ENCODE measurements around the gene PCDHGA4.

DNA sequence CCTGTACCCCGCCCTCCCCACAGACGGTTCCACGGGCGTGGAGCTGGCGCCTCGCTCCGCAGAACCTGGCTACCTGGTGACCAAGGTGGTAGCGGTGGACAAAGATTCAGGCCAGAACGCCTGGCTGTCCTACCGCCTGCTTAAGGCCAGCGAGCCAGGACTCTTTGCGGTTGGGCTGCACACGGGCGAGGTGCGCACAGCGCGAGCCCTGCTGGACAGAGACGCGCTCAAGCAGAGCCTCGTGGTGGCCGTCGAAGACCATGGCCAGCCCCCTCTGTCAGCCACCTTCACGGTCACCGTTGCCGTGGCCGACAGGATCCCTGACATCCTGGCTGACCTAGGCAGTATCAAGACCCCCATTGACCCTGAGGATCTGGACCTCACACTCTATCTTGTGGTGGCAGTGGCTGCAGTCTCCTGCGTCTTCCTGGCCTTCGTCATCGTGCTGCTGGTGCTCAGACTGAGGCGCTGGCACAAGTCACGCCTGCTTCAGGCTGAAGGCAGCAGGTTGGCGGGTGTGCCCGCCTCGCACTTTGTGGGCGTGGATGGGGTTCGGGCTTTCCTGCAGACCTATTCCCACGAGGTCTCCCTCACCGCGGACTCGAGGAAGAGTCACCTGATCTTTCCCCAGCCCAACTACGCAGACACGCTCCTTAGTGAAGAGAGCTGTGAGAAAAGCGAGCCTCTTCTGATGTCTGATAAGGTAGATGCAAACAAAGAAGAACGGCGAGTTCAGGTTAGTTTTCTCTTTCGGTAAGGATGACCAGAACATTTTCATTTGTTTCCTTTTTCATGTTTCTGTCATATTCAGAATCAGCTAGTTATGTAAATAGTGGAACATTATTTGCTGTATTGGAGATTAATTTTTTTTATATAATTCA is 11.4 kb downstream of the PCDHGA4 start:
- TF ChIP-seq, protein P1, sequence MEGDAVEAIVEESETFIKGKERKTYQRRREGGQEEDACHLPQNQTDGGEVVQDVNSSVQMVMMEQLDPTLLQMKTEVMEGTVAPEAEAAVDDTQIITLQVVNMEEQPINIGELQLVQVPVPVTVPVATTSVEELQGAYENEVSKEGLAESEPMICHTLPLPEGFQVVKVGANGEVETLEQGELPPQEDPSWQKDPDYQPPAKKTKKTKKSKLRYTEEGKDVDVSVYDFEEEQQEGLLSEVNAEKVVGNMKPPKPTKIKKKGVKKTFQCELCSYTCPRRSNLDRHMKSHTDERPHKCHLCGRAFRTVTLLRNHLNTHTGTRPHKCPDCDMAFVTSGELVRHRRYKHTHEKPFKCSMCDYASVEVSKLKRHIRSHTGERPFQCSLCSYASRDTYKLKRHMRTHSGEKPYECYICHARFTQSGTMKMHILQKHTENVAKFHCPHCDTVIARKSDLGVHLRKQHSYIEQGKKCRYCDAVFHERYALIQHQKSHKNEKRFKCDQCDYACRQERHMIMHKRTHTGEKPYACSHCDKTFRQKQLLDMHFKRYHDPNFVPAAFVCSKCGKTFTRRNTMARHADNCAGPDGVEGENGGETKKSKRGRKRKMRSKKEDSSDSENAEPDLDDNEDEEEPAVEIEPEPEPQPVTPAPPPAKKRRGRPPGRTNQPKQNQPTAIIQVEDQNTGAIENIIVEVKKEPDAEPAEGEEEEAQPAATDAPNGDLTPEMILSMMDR (IDR thresholded peaks at IDR 0.05), result no peak
- TF ChIP-seq MAFK (IDR thresholded peaks at IDR 0.05; ENCODE audit: partially characterized antibody), result no peak
- TF ChIP-seq, protein P2, sequence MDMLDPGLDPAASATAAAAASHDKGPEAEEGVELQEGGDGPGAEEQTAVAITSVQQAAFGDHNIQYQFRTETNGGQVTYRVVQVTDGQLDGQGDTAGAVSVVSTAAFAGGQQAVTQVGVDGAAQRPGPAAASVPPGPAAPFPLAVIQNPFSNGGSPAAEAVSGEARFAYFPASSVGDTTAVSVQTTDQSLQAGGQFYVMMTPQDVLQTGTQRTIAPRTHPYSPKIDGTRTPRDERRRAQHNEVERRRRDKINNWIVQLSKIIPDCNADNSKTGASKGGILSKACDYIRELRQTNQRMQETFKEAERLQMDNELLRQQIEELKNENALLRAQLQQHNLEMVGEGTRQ (IDR thresholded peaks at IDR 0.05), result no peak
- no peak for TF ChIP-seq POLR2A (IDR thresholded peaks at IDR 0.05; ENCODE audit: low read length)
- no peak for TF ChIP-seq POLR2AphosphoS2 (conservative IDR thresholded peaks at IDR 0.05; ENCODE audit: low read length)
- TF ChIP-seq PHF8 (IDR thresholded peaks at IDR 0.05; ENCODE audit: borderline replicate concordance, low read depth), result no peak
- no peak for TF ChIP-seq CBX8 (IDR thresholded peaks at IDR 0.05)
- TF ChIP-seq, protein P3, sequence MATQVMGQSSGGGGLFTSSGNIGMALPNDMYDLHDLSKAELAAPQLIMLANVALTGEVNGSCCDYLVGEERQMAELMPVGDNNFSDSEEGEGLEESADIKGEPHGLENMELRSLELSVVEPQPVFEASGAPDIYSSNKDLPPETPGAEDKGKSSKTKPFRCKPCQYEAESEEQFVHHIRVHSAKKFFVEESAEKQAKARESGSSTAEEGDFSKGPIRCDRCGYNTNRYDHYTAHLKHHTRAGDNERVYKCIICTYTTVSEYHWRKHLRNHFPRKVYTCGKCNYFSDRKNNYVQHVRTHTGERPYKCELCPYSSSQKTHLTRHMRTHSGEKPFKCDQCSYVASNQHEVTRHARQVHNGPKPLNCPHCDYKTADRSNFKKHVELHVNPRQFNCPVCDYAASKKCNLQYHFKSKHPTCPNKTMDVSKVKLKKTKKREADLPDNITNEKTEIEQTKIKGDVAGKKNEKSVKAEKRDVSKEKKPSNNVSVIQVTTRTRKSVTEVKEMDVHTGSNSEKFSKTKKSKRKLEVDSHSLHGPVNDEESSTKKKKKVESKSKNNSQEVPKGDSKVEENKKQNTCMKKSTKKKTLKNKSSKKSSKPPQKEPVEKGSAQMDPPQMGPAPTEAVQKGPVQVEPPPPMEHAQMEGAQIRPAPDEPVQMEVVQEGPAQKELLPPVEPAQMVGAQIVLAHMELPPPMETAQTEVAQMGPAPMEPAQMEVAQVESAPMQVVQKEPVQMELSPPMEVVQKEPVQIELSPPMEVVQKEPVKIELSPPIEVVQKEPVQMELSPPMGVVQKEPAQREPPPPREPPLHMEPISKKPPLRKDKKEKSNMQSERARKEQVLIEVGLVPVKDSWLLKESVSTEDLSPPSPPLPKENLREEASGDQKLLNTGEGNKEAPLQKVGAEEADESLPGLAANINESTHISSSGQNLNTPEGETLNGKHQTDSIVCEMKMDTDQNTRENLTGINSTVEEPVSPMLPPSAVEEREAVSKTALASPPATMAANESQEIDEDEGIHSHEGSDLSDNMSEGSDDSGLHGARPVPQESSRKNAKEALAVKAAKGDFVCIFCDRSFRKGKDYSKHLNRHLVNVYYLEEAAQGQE (IDR thresholded peaks at IDR 0.05), result no peak
- no peak for TF ChIP-seq NR3C1 (IDR thresholded peaks at IDR 0.05)
